GM06990 (cell line): ENCODE data around the gene PSMG4.
"Not testable (repeated sequence)": the region's sequence is repeated elsewhere in the genome, so short reads cannot be mapped to it uniquely, and the experiment has no call there.

ENCODE experiments used
- DNase-seq: peaks from one replicate; pipeline ENCODE4 v3.0.0-alpha.2; 2011; ENCODE audit not compliant: insufficient read length; ENCODE audit errors: extremely low read depth
- H3K27me3 ChIP-seq: replicated peaks from 2 replicates; pipeline ENCODE4 v1.6.0; 2011; ENCODE audit warnings: low read length; ENCODE audit not compliant: control insufficient read depth, insufficient read depth
- H3K36me3 ChIP-seq: 2 replicates; pipeline ENCODE4 v1.5.1; 2011; ENCODE audit warnings: low read length; ENCODE audit not compliant: control insufficient read depth, insufficient read depth
- H3K4me3 ChIP-seq: replicated peaks from 2 replicates; pipeline ENCODE4 v1.5.1; 2011; ENCODE audit warnings: low read depth, mild to moderate bottlenecking, control low read depth, low read length
- TF ChIP-seq, protein P1 (sequence below): IDR thresholded peaks from 2 replicates; pipeline ENCODE4 v1.5.1; 2011; ENCODE audit warnings: low read length, control low read depth, mild to moderate bottlenecking, inconsistent platforms; ENCODE audit not compliant: insufficient read depth, poor library complexity, severe bottlenecking

PSMG4 gene

DNA sequence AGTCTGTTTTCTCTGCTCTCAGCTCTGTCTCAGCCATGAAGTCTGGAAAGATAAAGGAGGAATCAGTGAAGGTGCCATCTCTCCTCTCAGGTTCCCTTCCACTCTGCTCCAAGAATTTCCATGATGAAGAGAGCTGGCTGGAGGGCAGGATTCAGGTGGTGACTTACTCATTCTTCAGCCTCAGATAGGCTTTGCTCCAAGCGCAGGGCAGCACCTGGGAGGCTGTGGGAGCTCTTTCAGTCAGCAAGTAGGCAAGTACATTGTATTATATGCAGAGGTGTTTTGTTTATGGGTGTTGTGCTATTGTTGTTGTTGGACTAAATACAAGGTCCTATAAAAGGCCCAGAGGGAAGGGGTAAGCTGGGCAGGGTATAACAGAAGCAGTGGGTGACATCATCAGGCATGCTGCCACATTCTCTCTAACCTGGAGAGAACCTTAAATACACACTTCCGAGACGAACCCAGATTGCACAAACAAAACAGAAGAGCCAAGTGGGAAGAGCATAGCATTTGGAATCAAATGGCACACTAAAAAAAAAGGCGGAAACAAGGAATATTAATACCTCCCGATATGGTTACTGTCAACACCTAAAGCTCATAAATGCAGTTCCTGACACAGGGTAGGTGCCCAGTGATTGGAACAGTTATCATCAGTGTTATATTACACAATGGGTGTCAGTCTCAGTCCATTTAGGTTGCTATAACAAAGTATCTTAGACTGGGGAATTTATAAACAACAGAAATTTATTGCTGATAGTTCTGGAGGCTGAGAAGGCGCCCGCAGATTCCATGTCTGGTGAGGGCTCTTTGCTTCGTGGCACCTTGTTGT is 14.5 kb upstream of the PSMG4 start:
- DNase-seq, result no peak
- H3K27me3 ChIP-seq, result no peaks in the 10 kb centered on the region; the same call in none of the 2 replicates
- TF ChIP-seq, protein P1, sequence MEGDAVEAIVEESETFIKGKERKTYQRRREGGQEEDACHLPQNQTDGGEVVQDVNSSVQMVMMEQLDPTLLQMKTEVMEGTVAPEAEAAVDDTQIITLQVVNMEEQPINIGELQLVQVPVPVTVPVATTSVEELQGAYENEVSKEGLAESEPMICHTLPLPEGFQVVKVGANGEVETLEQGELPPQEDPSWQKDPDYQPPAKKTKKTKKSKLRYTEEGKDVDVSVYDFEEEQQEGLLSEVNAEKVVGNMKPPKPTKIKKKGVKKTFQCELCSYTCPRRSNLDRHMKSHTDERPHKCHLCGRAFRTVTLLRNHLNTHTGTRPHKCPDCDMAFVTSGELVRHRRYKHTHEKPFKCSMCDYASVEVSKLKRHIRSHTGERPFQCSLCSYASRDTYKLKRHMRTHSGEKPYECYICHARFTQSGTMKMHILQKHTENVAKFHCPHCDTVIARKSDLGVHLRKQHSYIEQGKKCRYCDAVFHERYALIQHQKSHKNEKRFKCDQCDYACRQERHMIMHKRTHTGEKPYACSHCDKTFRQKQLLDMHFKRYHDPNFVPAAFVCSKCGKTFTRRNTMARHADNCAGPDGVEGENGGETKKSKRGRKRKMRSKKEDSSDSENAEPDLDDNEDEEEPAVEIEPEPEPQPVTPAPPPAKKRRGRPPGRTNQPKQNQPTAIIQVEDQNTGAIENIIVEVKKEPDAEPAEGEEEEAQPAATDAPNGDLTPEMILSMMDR, result no peak

DNA sequence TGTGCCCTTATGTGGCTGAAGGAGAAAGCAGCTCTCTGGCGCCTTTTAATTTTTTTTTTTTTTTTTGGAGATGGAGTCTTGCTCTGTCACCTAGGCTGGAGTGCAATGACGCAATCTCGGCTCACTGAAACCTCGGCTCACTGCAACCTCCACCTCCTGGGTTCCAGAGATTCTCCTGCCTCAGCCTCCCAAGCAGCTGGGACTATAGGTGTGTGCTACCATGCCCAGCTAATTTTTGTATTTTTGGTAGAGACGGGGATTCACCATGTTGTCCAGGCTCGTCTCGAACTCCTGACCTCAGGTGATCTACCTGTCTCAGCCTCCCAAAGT is 13.9 kb upstream of the PSMG4 start:
- H3K36me3 ChIP-seq, H3K4me3 ChIP-seq, DNase-seq, H3K27me3 ChIP-seq: not testable (repeated sequence)

More for the DNA sequence above, 14.5 kb upstream of the PSMG4 start:
- no peak overlapping the region for H3K4me3 ChIP-seq
- H3K36me3 ChIP-seq, result no peaks in the 10 kb centered on the region

DNA sequence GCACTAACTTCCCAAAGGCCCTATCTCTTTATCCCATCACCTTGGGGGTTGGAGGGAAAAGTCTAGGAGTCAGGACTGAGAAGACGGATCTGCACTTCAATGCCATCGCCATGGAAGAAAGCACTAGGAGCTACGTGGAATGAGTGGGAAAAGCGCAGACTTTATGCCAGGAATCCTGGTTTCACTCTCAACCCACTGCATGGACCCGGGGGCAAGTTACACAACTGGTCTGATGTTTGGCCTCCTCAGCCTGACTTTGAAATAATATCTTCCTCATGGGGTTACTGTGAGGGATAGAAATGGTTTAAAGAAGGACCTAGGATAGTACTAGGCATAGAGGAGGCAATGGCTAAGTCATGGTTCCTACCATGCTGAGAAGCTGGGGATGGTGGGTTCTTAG is 13.5 kb upstream of the PSMG4 start:
- H3K36me3 ChIP-seq, result no peaks in the 10 kb centered on the region
- no peak for DNase-seq
- H3K27me3 ChIP-seq, result no peaks in the 10 kb centered on the region; the same call in none of the 2 replicates
- no peak overlapping the region for H3K4me3 ChIP-seq
- TF ChIP-seq, protein P1, result no peak

DNA sequence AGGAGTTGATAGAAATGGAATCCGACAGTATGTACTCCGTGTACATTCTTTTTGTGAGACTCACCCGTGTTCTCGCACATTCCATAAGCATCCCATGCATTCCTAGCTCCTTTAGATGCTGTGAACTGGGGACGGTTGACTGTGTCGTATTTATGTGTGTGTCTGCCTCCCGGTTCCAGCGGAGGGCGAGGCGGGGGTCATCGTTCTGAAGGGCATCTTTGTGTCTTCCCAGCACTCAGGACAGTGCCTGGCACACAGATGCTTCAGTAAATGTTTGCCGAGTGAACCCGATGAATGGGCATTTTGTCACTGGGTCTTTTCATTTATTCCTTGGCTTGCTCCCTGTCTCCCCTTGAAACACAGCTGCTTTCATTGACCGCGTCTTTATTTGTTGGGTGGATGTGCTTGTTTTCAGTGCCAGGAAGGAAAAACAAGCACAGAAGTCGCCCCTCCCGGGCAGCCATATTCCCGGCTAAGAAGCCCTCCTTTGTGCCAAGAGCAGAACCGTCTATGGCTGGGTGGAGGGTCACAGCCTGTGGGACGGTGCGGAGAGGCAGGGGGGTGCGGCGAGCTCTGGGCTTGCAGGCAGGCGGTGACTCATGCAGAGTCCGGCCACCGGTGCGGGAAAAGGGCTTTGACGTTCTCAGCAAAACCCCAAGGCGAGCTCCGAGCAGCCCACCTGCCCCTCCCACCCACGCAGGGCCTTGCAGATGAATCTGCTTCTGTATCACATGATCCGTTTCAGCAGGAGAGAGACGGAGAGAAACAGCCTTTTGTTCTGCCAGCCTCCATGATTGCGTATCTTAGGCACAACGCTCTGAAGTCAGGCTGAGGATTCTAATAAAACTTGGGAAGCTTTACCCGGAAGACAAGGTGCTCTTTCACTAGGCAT is 11.2 kb upstream of the PSMG4 start:
- Histone ChIP-seq H3K36me3 (no peaks in the 10 kb centered on the region), H3K4me3 (no peak overlapping the region), H3K27me3 (no peaks in the 10 kb centered on the region; the same call in none of the 2 replicates)
- no peak for DNase-seq
- TF ChIP-seq, protein P1, result no peak

DNA sequence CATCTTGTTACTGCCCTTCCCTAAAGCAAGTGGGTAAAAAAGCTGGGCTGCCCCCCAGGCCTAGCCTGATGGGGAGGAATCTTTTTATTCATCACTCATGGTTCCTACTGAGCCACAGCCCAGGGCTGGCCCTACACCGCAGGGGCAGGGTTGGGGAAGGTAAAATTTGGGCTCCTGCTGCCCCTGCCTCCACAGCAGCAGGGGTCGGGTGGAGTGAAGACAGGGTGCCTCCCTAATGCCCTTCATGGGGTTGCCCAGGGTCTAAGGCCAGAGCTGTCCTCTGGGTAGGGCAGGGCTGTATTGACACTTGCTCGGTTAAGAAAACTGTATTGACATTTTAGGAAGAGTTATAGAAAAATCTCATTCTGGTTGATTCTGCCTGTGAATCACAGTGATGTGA is 8.9 kb upstream of the PSMG4 start:
- H3K27me3 ChIP-seq, result no peaks in the 10 kb centered on the region; the same call in 1 of the 2 replicates
- H3K4me3 ChIP-seq, result no peak overlapping the region
- DNase-seq, result no peak
- TF ChIP-seq, protein P1, result no peak
- no peaks in the 10 kb centered on the region for H3K36me3 ChIP-seq

DNA sequence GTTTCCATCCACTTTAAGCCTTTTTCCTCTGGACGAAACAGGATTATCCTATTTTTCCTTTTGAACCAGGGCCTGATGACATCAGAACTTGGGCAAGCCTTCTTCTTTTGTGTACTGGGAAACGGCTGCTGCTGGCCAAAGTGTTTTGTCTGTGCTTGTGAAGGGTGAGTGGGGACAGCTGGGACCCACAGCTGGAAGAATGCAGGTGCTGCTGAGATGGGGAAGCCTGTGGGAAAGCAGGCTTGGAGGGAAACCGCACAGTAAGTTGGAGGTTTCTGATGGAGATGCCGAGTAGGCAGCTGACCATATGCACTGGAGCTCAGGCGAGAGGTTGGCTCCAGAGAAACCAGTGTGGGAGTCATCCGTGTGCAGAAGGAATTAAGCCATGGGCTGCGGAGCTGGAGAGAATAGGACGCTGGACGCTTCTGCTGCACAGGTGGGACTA is 8.5 kb upstream of the PSMG4 start:
- Histone ChIP-seq H3K27me3 (no peaks in the 10 kb centered on the region; the same call in 1 of the 2 replicates), H3K36me3 (no peaks in the 10 kb centered on the region), H3K4me3 (no peak overlapping the region)
- TF ChIP-seq, protein P1, result no peak
- DNase-seq, result no peak
